Islet of Langerhans (tissue), 1 donor: ENCODE data around the gene RAB17.

Experiments
- FAIRE-seq: peaks from one replicate; lab custom pipeline; 2011; peaks lifted over from hg19 to GRCh38; lab: Jason Lieb, UNC

Gene RAB17

DNA sequence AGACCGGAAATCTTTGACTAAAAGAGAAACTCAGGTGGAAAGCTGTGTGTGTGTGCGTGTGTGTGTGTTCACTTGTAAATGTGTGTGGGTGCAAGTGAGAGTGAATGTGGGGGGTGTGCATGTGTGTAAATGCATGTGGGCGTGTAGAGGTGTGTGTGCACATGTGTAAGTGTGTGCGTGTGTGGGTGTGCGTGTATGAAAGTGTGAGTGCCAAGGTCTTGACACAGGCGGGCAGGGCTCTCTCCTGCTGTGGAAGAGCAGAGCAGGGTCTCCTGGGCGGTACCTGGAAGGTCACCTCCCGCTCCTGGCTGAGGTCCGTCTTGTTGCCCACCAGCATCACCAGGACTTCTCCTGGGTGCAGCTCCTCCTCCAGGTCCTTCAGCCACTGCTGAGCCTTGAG is 13.6 kb downstream of the RAB17 start:
- no peak for FAIRE-seq

DNA sequence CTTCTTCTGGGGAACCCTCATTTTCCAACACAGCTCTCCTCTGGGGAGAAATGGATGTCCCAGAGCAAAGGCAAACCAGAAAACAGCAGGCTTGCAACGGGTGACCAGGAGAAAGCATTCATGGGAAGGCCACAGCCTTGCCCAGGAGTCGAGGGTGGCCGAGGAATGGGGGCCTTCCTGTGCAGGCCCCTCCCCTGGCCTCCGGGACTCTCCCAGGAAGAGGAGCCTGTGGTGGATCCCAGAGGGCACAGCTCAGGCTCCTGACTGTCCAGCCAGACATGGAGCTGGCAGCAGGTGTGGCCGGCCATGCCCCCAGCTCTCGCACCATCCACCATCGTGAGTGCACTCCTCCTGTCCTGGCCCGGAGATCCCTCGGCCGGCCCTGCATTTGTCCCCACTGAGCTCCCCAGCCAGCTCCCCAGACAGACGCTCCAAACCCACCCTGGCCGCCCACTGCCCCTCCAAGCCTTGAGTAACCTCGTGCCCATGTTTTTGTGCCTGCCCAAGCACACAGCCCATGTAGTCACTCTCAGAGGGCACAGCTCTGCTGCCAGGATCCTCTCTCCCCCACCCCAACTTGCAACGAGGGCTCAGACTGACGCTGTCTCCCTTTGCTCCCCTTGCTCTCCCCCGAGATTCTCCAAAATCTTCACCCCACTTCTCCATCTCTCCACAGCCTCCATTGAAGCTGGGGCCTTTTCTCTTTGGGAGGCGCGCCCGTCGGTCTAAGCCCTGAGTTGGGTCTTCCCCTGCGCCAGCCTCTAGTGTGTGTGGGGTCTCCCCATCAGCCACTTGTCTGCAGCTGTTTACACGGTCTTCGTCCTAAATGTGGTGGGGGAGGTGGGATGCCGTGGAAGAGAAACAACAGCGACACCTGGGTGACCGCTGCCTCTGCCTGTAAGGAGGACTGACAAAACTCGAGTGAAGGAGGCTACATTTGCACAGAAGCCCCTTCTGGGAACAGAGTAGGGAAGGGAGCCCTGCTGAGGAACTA is 14.4 kb downstream of the RAB17 start:
- no peak for FAIRE-seq

DNA sequence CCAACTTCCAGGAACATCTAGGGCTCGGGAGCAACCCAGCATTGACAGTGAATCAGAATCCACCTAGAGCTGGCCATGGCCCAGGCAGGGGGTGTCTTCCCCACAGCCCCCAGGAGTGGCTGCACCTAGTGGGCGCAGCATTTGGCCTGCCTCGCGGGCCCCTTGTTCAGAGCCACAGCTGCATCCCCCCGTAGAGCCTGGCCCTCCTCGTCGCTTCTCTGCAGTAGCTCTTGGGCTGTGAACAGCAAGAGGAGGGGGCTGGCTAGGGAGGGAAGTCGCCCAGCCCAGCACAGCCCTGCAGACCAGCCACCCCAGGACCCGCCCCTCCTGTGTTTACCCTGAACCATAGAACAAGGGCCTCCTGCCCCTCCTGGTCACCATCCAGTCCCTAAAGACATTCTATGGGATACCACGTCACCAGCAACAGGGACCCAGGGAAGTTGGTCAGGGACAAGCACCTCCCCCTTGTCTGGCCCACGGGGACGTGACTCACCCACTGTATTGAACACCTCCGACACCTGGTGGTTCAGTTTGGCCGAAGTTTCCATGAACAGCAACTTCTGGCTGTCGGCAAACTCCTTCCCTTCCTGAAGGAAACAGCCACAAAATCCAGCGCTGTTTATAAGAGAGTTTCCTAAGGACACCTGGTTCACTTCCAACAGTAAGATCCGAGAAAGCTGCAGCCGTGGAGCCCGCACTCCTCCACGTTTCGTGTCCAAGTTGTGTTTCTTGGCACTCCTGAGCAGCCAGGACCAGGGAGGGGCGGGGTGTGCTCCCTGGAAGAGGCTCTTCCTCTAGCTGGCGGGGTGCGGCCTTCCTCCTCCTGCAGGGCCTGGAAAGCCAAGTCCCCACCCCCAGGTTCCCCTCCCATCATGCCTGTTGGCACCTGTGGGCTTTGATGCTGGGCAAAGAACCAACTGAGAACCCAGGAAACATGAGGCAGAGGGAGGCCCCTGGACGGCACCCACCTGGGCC is 15.4 kb downstream of the RAB17 start:
- no peak for FAIRE-seq

DNA sequence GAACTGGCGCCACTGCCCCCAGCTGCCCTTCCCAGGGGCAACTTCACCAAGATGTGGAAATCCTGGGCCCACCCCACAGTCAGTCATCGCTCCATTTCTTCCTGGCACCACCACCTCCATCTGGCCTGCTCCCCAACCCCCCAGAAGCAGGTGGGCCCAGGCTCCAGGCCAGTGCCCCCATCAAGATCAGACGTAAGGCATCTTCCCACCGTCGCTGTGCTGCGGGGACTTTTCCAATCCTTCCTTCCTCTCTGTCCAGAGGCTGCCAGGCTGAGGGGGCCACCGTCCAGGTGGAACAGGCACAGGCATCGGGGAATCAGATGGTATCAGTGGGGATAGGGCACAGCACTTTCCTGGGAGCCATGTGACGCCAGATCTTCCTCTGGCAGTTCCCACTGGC is 16.1 kb downstream of the RAB17 start:
- FAIRE-seq: no peak

DNA sequence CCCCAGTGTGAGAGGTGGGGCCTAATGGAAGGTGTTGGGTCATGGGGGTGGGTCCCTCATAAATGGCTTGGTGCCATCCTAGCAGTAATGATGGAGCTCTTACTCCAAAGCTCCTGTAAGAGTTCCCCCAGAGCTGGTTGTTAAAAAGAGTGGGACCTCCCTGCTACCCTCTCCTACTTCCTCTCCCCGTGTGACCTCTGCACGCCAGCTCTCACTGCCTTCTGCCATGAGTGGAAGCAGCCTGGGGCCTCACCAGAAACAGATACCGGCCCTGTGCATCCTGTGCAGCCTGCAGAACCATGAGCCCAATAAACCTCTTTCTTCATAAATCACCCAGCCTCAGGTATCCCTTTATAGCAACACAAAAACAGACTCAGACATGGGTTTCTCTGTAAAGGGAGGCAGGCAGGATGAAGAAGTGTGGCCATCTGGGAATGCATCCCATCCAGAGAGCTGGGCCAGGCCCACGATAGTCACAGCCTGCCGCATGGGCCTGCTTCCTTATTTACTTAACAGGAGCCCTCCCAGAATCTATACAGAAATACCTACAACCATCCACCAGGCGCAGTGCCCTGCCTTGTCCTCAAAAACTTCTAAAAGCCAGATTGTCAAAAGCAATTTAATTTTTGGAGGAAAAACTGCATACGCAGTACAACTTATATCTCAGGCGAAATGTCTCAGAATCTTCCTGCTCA is 16.7 kb downstream of the RAB17 start:
- no peak for FAIRE-seq

DNA sequence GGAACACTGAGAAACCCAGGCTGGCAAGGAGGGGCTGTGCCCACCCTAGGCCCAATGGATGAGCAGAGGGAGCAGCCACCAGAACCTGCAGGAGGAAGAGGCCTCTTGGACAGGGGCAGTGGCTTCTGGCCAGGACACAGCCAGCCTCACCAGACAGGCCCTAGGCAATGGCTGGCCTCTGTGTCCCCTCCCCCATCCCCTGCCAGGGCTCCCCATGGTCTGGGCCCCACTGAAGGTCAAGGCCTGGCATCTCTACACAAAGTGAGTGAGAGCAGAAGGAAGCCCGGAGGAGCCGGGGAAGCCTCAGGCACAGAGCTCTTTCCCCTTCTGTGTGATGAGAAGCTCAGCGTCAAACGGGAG is 17.8 kb downstream of the RAB17 start:
- FAIRE-seq: no peak

DNA sequence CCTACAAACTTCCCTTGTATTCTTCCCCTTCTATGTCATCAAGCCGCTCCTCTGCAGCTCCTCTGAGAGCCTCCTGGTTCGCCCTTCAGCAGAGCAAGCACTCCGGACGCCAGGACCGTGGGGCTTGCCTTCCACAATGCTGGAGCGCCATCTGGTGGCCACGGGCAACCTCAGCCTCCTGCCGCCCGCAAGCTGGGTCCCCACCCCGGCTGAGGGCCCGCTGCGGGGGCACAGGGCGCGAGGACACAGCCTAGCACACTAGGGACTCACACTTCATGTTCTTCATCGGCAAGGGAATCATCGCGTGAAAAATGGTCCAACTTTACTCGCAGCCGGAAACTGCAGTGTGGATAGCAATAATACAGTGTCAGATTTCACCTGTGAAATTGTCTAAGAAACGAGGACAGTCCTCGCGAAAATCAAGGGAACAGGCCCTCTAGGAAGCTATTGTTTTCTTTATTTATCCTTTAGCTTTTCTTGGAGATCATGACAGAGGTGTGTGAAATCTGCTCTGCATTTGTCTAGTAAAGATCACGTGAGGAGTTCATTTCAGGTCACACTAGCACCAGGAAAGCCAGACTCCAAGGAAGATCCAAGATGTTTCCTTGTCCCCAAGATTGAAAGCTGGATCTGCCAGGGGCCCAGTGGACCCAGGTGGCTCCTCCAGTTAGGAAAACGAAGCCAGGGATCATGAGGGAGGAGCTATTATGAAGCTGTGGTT is 18.4 kb downstream of the RAB17 start:
- FAIRE-seq: peak; percentile 43

DNA sequence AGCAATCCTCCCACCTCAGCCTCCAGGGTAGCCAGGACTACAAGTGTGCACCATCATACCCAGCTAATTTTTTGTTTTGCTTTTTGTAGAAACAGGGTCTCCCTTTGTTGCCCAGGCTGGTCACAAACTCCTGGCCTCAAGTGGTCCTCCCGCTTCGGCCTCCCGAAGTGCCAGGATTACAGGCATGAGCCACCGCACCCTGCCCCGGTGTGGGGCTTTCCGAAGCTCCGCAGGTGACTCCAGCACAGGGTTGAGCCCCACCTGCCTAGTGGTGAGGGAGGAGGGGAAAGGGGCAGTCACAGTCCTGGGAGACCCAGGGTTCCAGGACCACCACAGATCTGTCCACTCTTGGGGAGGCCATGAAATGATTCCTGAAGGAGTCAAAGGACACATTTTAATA is 19.0 kb downstream of the RAB17 start:
- FAIRE-seq: no peak

DNA sequence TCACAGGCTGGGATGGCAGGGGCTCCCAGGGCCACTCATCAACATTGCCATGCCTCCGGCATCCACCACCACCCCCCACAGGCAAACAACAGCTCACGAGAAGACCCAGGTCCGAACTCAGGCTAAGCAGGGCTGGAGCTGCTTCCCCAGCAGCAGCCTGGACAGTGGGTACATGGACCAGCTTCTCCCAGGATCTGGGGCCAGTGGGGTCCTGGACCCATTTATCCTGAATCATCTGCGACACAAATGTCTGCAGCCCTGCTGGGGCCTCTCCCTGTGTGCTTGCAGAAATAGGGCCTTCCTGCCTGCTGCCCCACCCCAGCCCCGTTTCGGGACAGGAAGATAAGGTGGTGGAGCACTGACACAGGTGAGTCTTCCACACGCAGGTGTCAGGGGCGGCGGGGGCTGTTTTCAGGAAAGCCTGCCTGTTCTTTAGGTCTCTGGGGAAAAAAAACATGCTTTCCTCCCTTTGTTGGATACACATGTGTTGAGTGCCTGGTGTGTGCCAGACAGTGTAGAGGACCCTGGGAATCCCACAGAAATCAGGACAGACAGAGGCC is 19.7 kb downstream of the RAB17 start:
- no peak for FAIRE-seq

DNA sequence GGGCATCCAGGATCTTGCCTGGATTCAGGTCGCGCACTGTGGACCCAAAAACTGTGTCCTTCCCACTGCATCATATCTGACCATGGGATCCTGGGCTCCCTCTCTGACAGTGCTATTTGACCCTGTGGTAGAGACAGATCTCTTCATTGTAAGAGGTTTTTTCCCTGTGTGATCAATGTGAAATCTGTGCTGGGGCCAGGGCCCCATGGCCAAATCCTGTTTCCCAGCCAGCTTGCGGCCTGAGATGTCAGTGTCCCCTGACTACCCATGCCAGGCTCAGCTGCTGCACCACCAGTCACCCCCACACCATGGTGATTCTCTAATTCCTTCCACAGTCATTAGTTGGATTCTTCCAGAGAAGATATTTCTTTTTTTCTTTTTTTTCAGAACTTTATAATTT is 20.6 kb downstream of the RAB17 start:
- FAIRE-seq: no peak

DNA sequence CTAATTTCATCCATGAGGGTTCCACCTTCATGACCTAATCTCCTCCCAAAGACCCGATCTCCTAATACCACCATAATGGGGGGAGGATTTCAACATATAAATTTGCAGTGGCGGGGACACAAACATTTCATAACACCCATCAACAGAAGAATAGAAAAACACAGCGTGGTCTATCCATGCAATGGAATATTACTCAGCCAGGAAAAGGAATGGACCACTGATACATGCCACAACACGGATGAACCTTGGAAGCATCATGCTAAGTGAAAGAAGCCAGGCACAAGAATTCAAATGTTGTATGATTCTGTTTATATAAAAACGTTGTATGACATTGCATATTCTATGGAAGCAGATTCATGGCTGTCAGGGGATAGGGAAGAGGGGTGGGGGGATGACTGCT is 21.5 kb downstream of the RAB17 start:
- no peak for FAIRE-seq

DNA sequence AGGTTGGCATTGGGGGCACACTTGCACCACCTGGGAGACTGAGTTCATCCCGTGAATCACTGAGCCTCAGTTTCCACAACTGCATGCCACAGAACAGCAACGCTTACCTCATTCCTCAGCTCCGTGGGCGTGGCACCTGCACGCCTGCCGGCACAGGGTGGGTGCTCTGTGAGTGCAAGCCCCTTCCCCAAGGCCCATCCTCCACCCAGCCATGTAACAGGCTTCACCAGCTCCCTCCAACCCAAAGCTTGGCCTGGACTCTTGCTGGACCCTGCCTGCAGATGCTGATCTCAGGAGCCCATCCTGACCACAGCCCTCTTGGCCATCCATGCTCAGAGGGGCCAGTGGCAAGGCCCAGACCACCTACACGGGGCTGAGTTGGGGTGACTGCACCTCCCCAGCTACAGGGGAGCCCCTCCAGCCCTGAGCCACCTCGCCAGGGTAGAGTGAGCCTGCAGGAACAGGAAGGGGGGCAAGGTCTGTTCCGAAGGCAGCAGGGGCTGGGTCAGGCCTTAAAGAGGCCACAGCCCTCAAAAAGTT is 22.3 kb downstream of the RAB17 start:
- no peak for FAIRE-seq

DNA sequence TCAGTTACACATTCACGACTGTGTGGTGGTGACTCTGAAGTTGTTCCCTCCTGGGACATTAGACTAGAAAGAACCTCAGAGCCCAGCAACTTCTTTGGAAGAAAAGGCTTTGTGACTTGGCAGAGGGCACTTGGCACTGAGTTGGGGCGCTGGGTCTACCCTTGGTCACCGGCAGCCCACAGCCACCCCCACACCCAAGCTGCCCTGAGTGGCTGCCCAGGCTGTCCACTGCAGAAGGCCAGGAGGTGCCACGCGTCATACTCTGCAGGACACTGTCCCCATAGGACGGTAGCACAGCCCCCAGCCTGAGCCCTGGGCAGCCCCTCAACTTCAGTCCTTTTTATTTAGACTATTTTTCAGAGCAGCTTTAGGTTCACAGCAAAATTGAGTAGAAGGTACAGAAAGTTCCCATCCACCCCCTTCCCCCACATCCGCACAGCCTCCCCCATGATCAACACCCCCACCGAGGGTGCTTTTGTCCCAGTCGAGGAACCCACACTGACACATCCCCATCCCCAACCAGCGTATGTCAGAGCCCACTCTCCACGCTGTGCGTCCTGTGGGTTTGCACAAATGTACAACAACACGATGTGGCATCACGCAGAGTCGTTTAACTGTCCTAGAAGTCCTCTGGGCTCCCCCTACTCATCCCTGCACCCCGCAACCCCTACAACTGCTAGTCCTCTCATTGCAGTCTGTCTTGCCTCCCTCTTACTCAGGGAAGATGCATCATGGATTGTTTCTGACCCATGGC is 23.1 kb downstream of the RAB17 start:
- FAIRE-seq: no peak

DNA sequence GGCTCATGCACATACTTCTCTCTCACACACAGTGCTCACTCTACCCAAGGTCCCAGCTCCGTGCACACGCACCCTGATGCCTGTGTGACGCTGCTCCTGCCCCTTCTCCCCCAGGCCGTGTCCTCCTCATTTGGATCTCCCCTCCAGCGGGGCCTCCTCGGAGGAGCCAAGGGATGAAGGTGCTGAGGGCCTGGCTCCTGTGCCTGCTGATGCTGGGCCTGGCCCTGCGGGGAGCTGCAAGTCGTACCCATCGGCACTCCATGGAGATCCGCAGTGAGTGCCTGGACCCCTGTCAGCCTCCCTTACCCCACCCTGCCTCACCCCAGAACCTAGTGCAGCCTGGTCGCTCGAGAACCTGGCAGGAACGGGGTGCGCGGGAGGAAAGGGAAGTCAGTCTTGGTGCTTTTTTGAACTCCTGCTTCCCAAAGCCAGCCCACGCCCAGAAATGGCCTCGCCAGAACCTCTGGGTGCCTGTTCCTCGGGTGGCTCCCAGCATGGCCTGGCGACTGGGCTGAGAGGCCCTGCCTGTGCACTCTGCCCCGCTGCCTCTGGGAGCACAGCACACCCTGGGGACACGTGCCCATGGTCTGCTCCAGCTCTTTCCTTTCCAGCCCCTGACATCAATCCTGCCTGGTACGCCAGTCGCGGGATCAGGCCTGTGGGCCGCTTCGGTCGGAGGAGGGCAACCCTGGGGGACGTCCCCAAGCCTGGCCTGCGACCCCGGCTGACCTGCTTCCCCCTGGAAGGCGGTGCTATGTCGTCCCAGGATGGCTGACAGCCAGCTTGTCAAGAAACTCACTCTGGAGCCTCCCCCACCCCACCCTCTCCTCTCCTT is 23.9 kb downstream of the RAB17 start, which contains the start of gene PRLH:
PRLH (plus strand) TSS at position 174 of the 835 bp plus-strand sequence; CDS start at position 174, 0 bp downstream.
- FAIRE-seq: no peak

DNA sequence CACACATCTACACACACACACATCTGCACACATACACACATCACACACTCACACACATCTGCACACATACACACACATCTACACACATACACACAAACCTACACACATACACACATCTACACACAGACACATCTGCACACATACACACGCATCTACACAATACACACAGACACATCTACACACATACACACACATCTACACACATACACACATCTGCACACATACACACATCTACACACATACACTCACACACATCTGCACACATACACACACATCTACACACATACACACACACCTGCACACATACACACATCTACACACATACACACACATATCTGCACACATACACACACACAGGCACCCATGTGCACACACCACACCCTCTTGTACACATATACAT is 24.6 kb downstream of the RAB17 start:
- no peak for FAIRE-seq

DNA sequence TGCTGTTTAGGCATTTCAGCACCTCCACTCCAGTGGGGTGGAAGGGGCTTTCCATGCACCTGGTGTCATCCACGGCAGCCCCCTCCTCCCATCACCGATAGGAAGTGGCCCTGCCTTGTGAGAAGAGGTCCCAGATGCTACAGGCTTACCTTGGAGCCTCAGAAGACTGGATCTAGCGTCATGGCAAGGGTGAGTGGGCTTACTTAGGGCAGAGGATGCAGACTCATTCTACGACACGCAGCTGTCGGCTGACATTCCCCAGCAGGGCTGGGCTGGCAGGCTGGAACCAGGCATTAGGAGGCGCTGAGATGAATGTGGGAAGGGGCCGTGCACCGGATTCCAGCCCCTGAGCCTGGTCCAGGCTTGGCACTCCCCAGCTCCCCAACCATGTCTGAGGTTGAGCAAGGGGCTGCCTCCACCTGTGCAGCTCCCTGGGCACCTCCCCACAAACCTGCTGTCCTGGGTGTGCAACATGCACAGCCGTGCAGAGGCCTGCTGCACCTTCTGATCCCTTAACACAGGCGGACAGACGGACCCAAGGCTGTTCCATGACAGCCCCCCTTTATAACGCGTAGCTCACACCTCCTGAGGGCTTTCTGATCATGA is 25.9 kb downstream of the RAB17 start:
- FAIRE-seq: no peak

DNA sequence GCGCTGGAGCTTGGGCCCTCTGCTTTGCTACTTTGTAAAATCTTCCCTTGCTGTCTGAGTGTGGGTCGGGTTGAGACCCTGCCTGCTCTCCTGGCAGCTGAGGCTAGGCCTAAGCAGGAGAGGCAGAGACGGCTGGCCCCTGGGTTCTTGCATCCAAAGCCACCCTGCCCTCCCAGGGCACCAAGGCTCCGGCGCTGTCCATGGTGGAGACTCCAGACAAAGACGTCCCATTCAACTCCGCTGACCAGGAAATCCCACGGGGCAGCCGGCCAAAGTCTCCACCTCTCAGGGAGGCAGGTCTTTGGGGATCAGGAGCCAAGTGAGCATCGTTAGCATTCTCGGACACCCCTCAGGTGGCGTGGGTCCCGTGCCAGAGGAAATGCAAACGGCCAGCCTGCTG is 26.7 kb downstream of the RAB17 start:
- FAIRE-seq: no peak

DNA sequence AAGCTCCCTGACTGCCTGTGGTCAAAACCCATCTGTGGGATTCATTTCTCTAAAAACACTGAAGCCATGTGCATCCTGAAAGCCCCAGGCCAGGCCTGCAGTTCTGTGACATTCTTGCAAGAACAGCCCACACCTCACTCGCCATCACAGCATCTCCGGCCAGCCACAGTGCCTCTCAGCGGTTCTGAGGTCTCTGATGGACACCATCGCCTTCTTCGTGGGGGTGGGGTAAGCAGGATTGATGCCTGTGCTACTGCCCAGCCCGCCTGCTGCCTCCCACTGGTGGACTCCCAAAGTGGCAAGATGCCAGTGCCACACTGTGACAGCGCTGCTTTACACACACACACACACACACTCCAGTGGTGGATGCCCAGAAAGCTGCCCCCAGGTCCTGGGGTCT is 29.3 kb downstream of the RAB17 start:
- no peak for FAIRE-seq
